Thyroid gland (tissue), 4 donors: Measurements from ENCODE around the gene PPID. TPM values are rescaled to one million over a fixed set of nuclear protein-coding genes. Genes with fewer than 3 reads are reported as not detected.
"Not testable (repeated sequence)": the region's sequence is repeated elsewhere in the genome, so short reads cannot be mapped to it uniquely, and the experiment has no call there.

Experiments used
- DNase-seq, 2 donors: peaks; one replicate each; pipeline ENCODE4 v3.0.0-alpha.2; 2019
- H3K27ac ChIP-seq, 3 donors: fragments of 200-600 bp; sonication (generic); 1 replicate in 2 of 3; 2 replicates in 1 of 3; pipeline ENCODE4 v1.5.1; 2016 to 2019; ENCODE audit warnings: mild to moderate bottlenecking in 1 of 3, moderate library complexity in 1 of 3
- H3K27me3 ChIP-seq: fragments of 200-600 bp; sonication (generic); one replicate; pipeline ENCODE4 v1.5.1; 2019
- H3K36me3 ChIP-seq, 2 donors: fragments of 200-600 bp; sonication (generic); one replicate each; pipeline ENCODE4 v1.5.1; 2016 to 2019
- H3K4me1 ChIP-seq, 2 donors: fragments of 200-600 bp; sonication (generic); one replicate each; pipeline ENCODE4 v1.5.1; 2017 to 2019
- H3K4me3 ChIP-seq, 3 donors: fragments of 200-600 bp; sonication (generic); replicated peaks in 1 of 3; 1 replicate in 2 of 3; 2 replicates in 1 of 3; pipeline ENCODE4 v1.5.1; 2016; ENCODE audit warnings: mild to moderate bottlenecking in 1 of 3
- H3K9me3 ChIP-seq: fragments of 200-600 bp; sonication (generic); one replicate; pipeline ENCODE4 v1.5.1; 2017
- CTCF ChIP-seq, 6 experiments: fragments of 200-600 bp in 3 of 6; fragments of 450-650 bp in 3 of 6; sonication (generic) in 3 of 6; IDR thresholded peaks; one replicate each; pipeline ENCODE4 v1.5.1; 2016 to 2019; ENCODE audit warnings: antibody characterized with exemption in 6 of 6, mild to moderate bottlenecking in 2 of 6, inconsistent platforms in 1 of 6, moderate library complexity in 1 of 6
- POLR2A ChIP-seq, 2 donors: fragments of 450-650 bp; IDR thresholded peaks; one replicate each; pipeline ENCODE4 v1.6.1; 2017; ENCODE audit warnings: antibody characterized with exemption in 2 of 2, mild to moderate bottlenecking in 2 of 2, moderate library complexity in 1 of 2
- WGBS, 2 donors: methylation state at CpG; one replicate each; pipeline ENCODE4 v1.1.5; 2017; 5-methylcytosine and 5-hydroxymethylcytosine counted together
- intact Hi-C: fragments of 100-400 bp; cut with DNase I; formaldehyde crosslinking; loops from one replicate; pipeline ENCODE4 v1.15.1; 2023
- total RNA-seq, 4 donors: library from RNA; depleted of rRNA; stranded (reverse); fragments of >200 nt; gene quantifications; one replicate each; pipeline ENCODE4 v1.2.3, GENCODE V29; 2016

PPID gene
- total RNA-seq, 4 donors from 2014 or later = 6.8 to 24.4 (median 19.9) TPM

- TF ChIP-seq POLR2A (IDR thresholded peaks at IDR 0.05) = no peak
- no peak for TF ChIP-seq CTCF (IDR thresholded peaks at IDR 0.05)
- Histone ChIP-seq H3K27me3 (no peaks in the 10 kb centered on the region), H3K4me3 (no peak overlapping the region), H3K27ac (no peak overlapping the region), H3K9me3 (no peaks in the 10 kb centered on the region), H3K4me1 (peaks cover 0 to 8% of the 10 kb centered on the region in 2 donors), H3K36me3 (no peaks in the 10 kb centered on the region)
- intact Hi-C loops = no loop called here
- WGBS, 2 donors = 96 to 97% methylated on average over 5 of the region's 5 CpGs
- no peak for DNase-seq
Measured at GRCh38 chr4:158754385-158755180, 31.4 kb upstream of the PPID start.

GRCh38 chr4:158750379-158750778, 27.2 kb upstream of the PPID start:
- intact Hi-C loops = no loop called here
- 80 to 89% methylated on average over 3 of the region's 3 CpGs for WGBS, 2 donors
- no peak overlapping the region for H3K4me3 ChIP-seq
- no peaks in the 10 kb centered on the region for H3K36me3 ChIP-seq
- no peaks in the 10 kb centered on the region for H3K9me3 ChIP-seq
- no peak for TF ChIP-seq CTCF (IDR thresholded peaks at IDR 0.05)
- no peaks in the 10 kb centered on the region for H3K4me1 ChIP-seq
- H3K27ac ChIP-seq = no peak overlapping the region
- DNase-seq = no peak
- no peaks in the 10 kb centered on the region for H3K27me3 ChIP-seq

- DNase-seq, intact Hi-C loops: not testable (repeated sequence)
- no CpG with 5 or more reads among the region's 31 CpGs for WGBS, 2 donors
Measured at GRCh38 chr4:158746537-158746936, 23.3 kb upstream of the PPID start.

GRCh38 chr4:158741326-158742021, 18.3 kb upstream of the PPID start:
- H3K27ac ChIP-seq = no peak overlapping the region
- H3K4me1 ChIP-seq = no peaks in the 10 kb centered on the region
- no peaks in the 10 kb centered on the region for H3K36me3 ChIP-seq
- TF ChIP-seq POLR2A (IDR thresholded peaks at IDR 0.05) = no peak
- no peak for TF ChIP-seq CTCF (IDR thresholded peaks at IDR 0.05)
- no peaks in the 10 kb centered on the region for H3K27me3 ChIP-seq
- H3K4me3 ChIP-seq = no peak overlapping the region
- H3K9me3 ChIP-seq = no peaks in the 10 kb centered on the region
- no peak for DNase-seq
- intact Hi-C loops = no loop called here
- WGBS, 2 donors = 83 to 88% methylated on average over 3 of the region's 3 CpGs

More at GRCh38 chr4:158746537-158746936, 23.3 kb upstream of the PPID start:
- H3K27me3 ChIP-seq, H3K4me1 ChIP-seq, H3K27ac ChIP-seq, H3K4me3 ChIP-seq, H3K9me3 ChIP-seq, H3K36me3 ChIP-seq: not testable (repeated sequence)

- Histone ChIP-seq H3K36me3 (no peaks in the 10 kb centered on the region), H3K27ac (no peak overlapping the region), H3K4me1 (no peaks in the 10 kb centered on the region), H3K27me3 (no peaks in the 10 kb centered on the region), H3K9me3 (no peaks in the 10 kb centered on the region), H3K4me3 (no peak overlapping the region)
- intact Hi-C loops = loop anchor here (10.0 kb wide), 1 partner anchor 435 kb away; no protein-coding TSS in a partner anchor
- TF ChIP-seq CTCF (IDR thresholded peaks at IDR 0.05) (no peak), POLR2A (IDR thresholded peaks at IDR 0.05) (no peak)
- DNase-seq = no peak
- 89 to 97% methylated on average over 2 of the region's 2 CpGs for WGBS, 2 donors
Measured at GRCh38 chr4:158739600-158739999, 16.4 kb upstream of the PPID start.
